COLO668 (cell line): ENCODE measurements around the gene LRRC1.
A peak's percentile ranks its signal among the peaks of the same experiment; 100 is the strongest.

Experiments used
- DNase-seq: peaks from one replicate; lab custom pipeline; 2025; ENCODE audit not compliant: unreplicated experiment; lab: John Stamatoyannopoulos, UW

Gene LRRC1

DNA sequence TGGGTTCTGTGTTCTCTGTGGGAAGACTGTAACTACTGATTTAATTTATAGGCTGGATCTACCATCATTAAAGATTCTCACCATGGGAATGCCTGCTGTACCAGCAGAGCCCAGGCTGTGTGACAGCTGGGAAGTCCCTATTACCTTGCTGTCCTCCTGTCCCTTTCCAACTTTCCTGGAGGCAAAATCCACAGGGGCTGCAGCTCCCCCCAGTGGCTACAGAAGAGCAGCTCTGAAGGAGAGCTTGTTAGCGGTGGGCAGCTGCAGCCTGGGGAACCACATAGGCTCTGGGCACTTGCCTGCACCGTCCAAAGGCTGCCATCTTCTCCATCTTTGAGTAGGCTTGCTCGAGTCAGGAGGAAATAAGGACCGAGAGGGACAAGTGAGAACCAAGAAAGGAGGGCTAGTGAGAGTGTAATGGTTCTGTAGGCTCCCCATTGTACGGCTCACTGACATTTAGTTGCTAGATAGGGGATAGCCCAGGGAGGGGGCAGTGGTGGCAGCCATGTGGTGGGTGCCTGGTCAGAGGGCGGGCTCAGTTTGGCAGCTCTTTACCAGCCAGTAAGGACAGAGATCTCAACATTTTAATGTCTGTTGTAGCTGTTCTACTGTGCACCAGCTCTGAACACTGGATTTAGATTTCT is 161.4 kb downstream of the LRRC1 start:
- peak; percentile 75 for DNase-seq

DNA sequence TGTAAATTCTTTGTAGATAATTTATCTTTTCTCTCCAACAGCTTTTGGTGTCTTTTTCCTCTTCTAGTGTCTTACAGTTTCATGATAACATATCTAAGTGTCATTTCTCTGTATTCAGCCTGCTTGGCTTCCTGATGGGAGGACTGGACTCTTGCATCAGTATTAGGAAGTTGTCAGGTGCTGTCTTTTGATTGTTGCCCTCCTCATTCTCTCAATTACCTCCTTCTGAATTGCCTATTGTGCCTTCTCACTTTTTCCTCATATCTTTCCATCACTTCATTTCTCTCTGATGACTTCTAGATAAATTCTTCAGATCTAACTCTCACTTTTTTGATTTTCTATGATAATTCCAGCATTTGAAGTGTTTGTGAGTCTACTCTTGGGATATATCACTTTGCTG is 162.0 kb downstream of the LRRC1 start:
- DNase-seq: no peak

DNA sequence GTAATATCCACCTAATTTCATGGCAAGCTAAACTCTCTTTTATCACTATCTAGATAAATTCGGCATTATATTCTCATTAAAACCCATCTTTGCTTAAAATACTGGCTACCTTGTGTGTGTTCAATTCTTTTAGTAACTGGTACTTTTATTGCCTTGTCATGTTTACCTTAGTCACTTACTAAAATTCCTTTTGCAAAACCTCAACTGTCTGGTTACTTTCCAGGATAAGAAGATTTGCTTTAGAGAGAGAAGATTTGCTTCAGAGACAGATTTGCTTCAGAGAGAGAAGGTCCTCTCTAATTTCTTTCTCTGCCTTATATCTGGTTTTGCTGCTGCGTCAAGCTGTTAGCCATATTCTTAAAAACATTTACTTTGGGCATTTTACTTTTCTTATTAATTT is 164.9 kb downstream of the LRRC1 start:
- DNase-seq: no peak

DNA sequence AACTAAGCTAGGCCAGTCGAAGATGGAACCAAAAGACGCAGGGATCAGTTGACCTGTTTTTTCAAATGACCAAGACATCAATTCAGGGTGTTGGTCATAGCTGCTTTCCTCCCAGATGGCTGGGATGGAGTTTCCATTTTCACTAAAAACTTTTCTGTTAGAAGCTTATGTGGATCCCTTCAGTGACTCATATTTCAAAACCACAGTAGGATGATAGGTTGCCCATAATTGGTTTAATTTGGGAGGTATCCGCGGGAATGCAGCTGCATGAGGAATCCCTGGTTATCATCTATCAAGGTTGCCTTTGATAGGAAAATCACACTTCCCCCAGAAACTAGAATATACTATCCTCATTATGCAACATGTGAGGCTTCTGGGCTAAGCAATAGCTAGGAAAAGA is 165.5 kb downstream of the LRRC1 start:
- no peak for DNase-seq

DNA sequence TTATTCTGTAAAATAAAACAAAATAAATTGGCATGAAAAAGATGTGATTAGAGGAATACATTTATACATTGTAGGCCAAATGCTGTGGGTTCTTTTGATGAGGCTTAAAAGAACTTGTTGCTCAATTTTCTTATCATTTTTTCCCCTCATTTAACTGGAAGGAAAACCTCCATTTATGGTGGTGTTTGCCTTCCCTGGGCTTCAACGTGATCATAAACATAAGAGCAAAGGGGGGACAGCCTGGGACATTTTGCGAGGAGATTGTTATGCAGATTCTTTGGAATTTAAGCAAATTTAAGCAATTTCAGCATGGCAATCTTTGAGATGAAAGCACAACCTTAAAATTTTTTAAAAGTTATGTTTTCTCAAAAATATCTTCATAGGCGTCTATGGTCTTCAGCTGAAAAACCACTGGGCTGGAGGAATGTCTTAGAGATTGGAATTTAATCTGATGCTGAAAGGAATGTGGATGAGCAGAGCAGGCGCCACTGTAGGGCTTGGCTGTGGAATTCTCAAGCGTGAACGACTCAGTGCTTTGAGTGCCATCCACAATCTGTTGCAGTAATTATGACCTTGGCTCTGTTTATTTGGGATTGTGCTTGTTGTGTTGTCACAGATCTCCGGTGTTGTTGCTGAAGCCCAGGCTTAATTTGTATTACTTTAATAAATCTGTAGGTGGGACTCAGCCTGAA is 167.0 kb downstream of the LRRC1 start:
- no peak for DNase-seq

DNA sequence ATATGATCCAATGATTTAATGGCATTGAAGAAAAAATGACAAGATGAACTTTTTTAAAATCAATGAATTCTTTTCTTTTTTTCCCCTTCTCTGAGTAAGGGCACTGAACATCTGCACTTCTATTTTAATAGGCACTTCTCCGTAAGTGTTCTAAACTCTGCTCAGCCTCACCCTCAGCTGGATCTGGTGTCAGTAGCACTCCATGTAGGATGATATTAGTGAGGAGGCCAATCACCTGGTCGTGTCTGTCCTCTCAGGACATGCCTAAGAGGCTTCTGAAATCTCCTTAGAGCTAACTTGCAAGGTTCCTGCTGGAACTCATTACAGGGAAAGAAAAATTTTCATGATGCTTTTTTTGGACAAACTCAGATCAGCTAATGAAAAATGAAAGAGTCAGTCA is 167.8 kb downstream of the LRRC1 start:
- DNase-seq: no peak

DNA sequence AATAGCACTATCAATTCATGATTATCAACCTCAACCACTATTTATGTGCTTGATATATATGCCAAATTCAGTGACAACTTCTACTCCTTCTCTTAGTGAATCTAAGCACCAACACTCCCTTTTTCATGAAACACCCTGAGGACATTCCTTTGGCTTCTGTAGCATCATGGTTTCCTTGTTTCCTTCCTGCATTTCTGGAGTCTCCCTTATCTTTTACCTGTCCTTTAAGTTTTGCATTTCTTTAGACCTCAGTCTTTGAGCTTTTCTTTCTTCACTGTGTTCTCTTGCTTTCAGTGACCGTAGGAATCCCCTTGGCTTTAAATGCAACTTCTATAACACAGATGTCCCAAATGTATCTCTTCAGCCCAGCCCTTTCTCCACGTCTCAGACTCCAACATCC is 172.6 kb downstream of the LRRC1 start:
- DNase-seq: no peak
